AG09309 (cell line): ENCODE results near the gene MAGOH.
A peak's percentile ranks its signal among the peaks of the same experiment; 100 is the strongest.

Experiments used
- DNase-seq: peaks from one replicate; pipeline ENCODE4 v3.0.0-alpha.2; 2010; ENCODE audit warnings: low read depth
- H3K4me3 ChIP-seq: 2 replicates; pipeline ENCODE4 v1.5.1; 2011; ENCODE audit warnings: mild to moderate bottlenecking, low read depth, low read length, moderate library complexity; ENCODE audit not compliant: control insufficient read depth
- TF ChIP-seq, protein P1 (sequence below): IDR thresholded peaks from 2 replicates; pipeline ENCODE4 v1.5.1; 2011; ENCODE audit warnings: mild to moderate bottlenecking, low read depth, low read length, inconsistent platforms; ENCODE audit not compliant: insufficient read depth, control insufficient read depth; ENCODE audit errors: missing control alignments

MAGOH gene

DNA sequence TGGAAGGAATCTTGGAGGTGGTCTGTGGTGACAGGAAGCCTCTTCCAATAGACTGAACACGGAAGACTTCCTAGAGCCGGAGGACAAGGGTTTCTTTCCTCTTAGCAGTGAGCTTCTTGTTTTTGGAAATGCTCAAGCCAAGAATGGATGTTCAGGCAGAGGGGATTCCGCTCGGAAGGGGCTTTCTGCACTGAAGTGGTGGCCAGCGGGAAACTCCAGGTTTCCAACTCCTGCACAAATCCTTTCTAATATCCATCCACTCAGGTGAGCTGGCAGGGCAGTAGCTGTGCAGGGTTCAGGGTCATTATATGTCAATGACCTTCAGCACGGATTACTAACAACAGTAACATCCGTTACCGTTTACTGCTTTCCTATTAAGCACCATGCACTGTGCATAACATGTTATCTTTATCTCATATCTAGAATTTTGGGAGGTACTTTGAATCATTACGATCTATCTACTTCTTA, 42.3 kb downstream of the MAGOH start:
- peak overlapping the region; percentile 93 for H3K4me3 ChIP-seq
- no peak for DNase-seq
- TF ChIP-seq, protein P1, sequence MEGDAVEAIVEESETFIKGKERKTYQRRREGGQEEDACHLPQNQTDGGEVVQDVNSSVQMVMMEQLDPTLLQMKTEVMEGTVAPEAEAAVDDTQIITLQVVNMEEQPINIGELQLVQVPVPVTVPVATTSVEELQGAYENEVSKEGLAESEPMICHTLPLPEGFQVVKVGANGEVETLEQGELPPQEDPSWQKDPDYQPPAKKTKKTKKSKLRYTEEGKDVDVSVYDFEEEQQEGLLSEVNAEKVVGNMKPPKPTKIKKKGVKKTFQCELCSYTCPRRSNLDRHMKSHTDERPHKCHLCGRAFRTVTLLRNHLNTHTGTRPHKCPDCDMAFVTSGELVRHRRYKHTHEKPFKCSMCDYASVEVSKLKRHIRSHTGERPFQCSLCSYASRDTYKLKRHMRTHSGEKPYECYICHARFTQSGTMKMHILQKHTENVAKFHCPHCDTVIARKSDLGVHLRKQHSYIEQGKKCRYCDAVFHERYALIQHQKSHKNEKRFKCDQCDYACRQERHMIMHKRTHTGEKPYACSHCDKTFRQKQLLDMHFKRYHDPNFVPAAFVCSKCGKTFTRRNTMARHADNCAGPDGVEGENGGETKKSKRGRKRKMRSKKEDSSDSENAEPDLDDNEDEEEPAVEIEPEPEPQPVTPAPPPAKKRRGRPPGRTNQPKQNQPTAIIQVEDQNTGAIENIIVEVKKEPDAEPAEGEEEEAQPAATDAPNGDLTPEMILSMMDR = no peak

GRCh38 chr1:53195246-53196016, 42.9 kb downstream of the MAGOH start:
- TF ChIP-seq, protein P1 = no peak
- no peak overlapping the region for H3K4me3 ChIP-seq
- no peak for DNase-seq

DNA sequence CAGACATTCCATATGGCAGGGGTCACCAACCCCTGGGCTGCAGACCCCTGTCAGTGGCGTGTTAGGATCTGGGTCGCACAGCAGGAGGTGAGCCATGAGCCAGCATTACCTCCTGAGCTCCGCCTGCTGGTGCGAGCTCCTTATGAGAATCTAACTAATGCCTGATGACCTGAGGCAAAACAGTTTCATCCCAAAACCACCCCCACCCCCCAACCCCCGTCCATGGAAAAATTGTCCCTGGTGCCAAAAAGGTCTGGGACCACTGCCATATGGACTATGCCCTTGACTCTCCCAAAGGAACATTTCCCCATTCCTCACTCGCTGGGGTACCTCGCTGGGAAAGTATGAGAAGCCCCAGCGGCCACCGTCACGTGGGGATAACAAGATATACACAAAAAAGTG, 48.1 kb downstream of the MAGOH start:
- TF ChIP-seq, protein P1 = peak; percentile 13
- H3K4me3 ChIP-seq = no peak overlapping the region
- no peak for DNase-seq

- TF ChIP-seq, protein P1 = no peak
- DNase-seq = no peak
Observed at GRCh38 chr1:53189061-53189460, 49.3 kb downstream of the MAGOH start.

GRCh38 chr1:53188099-53188498, 50.2 kb downstream of the MAGOH start:
- H3K4me3 ChIP-seq = no peak overlapping the region
- TF ChIP-seq, protein P1 = no peak
- no peak for DNase-seq

More at GRCh38 chr1:53189061-53189460, 49.3 kb downstream of the MAGOH start:
- no peak overlapping the region for H3K4me3 ChIP-seq

GRCh38 chr1:53187401-53187800, 50.9 kb downstream of the MAGOH start:
- TF ChIP-seq, protein P1 = no peak
- H3K4me3 ChIP-seq = no peak overlapping the region
- DNase-seq = no peak
